Muscle layer of duodenum (tissue), 2 donors: ENCODE results near the gene JAK3.
A peak's percentile ranks its signal among the peaks of the same experiment; 100 is the strongest.
"Not testable (repeated sequence)": the region's sequence is repeated elsewhere in the genome, so short reads cannot be mapped to it uniquely, and the experiment has no call there.

Experiments used
- H3K27ac ChIP-seq: one replicate; pipeline ENCODE4 v1.7.0; 2013; ENCODE audit warnings: mild to moderate bottlenecking, low read length
- H3K27me3 ChIP-seq: one replicate; pipeline ENCODE4 v1.7.0; 2013; ENCODE audit warnings: low read depth, mild to moderate bottlenecking, control low read depth, low read length
- H3K36me3 ChIP-seq, 2 donors: one replicate each; pipeline ENCODE4 v1.7.0; 2013; ENCODE audit warnings: low read length in 2 of 2, control low read depth in 1 of 2, mild to moderate bottlenecking in 1 of 2; ENCODE audit not compliant: insufficient read depth in 2 of 2, control insufficient read depth in 1 of 2
- H3K4me1 ChIP-seq, 2 donors: one replicate each; pipeline ENCODE4 v1.7.0; 2013; ENCODE audit warnings: low read length in 2 of 2, mild to moderate bottlenecking in 2 of 2, control low read depth in 1 of 2, moderate library complexity in 1 of 2; ENCODE audit not compliant: insufficient read depth in 2 of 2, control insufficient read depth in 1 of 2
- H3K4me3 ChIP-seq, 2 donors: one replicate each; pipeline ENCODE4 v1.7.0; 2013; ENCODE audit warnings: low read length in 2 of 2, low read depth in 1 of 2, mild to moderate bottlenecking in 1 of 2
- H3K9me3 ChIP-seq, 2 donors: one replicate each; pipeline ENCODE4 v1.7.0; 2013; ENCODE audit warnings: low read length in 2 of 2, control low read depth in 1 of 2, mild to moderate bottlenecking in 1 of 2; ENCODE audit not compliant: control insufficient read depth in 1 of 2
- donor health status: healthy.

Gene JAK3

DNA sequence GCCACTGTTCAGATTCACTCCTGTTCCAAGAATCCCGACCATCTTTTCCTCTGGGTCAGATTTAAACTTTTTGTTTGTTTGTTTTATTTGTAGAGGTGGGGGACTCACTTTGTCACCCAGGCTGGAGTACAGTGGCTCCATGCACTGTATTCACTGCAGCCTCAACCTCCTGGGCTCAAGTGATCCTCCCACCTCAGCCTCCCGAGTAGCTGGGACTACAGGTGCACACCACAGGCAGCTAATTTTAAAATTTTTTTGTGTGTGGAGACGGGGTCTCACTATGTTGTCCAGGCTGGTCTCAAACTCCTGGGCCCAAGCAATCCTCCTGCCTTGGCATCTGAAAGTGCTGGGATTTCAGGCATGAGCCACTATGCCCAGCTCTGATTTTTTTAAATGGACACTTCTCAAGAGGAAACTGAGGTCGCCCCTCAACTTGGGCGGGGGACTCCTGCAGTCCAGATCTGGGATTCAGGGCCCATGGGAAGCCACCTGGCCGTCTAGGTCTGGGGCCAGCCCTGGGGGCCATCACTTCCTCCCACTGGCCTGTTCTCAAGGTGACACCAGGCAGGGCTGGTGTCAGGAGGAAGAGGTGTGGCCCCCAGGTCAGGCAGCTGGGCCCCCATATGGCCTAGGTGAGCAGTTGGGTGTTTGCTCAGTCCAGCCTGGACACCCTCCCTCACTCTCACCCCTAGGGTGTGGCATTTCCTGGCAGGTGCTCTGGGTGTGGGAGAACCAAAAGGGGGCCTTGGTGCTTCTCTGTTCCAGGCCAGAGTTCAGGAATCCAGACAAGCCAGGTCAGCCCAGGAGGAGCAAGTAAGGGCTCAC lies 51.6 kb downstream of the JAK3 start:
- no peaks in the 10 kb centered on the region for H3K36me3 ChIP-seq
- peak overlapping the region in 1 of 2 donors; percentile 31 for H3K4me3 ChIP-seq
- no peaks in the 10 kb centered on the region for H3K4me1 ChIP-seq
- peak overlapping the region; percentile 95 for H3K27ac ChIP-seq
- H3K27me3 ChIP-seq = peaks cover 23% of the 10 kb centered on the region
- H3K9me3 ChIP-seq = no peaks in the 10 kb centered on the region

GRCh38 chr19:17795495-17795856 lies 52.3 kb downstream of the JAK3 start:
- peak overlapping the region; percentile 95 for H3K27ac ChIP-seq
- H3K36me3 ChIP-seq = no peaks in the 10 kb centered on the region
- H3K9me3 ChIP-seq = no peaks in the 10 kb centered on the region
- no peaks in the 10 kb centered on the region for H3K4me1 ChIP-seq
- peak overlapping the region in 1 of 2 donors; percentile 31 for H3K4me3 ChIP-seq
- H3K27me3 ChIP-seq = peaks cover 23% of the 10 kb centered on the region

DNA sequence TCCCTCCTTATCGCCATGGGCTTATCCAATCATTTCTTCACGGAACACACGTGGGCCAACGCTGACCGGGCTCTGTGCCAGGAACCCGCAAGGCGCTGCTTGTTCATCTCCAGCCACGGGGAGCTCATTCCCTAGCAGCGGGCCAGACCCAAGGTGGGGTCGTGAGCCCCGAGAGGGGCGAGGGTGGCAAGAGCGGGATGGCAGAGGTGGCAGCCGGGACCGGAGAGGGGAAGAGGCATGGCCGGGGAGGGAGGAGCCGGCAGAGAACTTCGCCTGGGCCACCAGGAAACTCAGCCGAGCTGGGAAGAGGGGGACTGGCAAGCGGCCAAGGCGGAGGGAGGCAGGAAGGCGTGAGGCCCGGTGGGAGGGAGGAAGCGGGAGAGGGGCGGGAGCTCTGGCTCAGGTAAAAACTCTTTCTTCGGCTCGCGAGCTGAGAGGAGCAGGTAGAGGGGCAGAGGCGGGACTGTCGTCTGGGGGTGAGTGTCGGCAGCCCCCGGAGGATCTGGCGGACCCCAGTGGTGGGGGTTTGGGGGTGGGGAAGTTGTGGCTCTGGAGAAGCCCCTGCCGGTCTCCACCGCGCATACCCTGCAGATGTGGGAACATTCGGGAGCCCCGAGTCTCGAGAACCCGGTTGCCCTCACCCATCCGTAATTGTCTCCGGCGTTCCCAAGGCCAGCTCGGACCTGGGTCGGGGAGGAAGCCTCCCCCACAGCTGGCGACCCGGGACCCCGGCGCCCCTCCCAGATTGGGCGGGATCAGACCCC lies 52.9 kb downstream of the JAK3 start, which contains the start of gene B3GNT3:
Gene B3GNT3 (plus strand): TSS at position 408 of the 764 bp plus-strand sequence. CDS start 12,670 bp downstream, outside the sequence.
- Histone ChIP-seq H3K27me3 (peaks cover 23% of the 10 kb centered on the region), H3K36me3 (no peaks in the 10 kb centered on the region), H3K9me3 (no peaks in the 10 kb centered on the region), H3K27ac (peak within 1 kb of the TSS; percentile 95), H3K4me3 (peak within 1 kb of the TSS in 1 of 2 donors; percentile 31), H3K4me1 (no peaks in the 10 kb centered on the region)

DNA sequence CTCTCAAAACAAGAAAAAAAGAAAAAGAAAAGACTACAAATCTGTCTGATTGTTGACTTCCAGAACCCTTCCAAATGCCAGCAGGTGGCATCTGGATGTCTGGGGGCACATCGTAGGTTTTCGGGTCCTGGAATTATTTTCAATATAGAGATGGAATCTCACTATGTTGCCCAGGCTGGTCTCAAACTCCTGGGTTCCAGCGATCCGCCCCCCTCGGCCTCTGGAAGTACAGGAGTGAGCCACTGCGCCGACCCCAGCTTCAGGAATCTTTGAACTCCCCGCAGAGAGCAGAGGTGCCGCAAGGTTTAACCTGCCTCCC lies 53.4 kb downstream of the JAK3 start:
- Histone ChIP-seq H3K27ac (no peak overlapping the region), H3K27me3 (peaks cover 23% of the 10 kb centered on the region), H3K4me3 (no peak overlapping the region), H3K36me3 (no peaks in the 10 kb centered on the region), H3K9me3 (no peaks in the 10 kb centered on the region), H3K4me1 (no peaks in the 10 kb centered on the region)

DNA sequence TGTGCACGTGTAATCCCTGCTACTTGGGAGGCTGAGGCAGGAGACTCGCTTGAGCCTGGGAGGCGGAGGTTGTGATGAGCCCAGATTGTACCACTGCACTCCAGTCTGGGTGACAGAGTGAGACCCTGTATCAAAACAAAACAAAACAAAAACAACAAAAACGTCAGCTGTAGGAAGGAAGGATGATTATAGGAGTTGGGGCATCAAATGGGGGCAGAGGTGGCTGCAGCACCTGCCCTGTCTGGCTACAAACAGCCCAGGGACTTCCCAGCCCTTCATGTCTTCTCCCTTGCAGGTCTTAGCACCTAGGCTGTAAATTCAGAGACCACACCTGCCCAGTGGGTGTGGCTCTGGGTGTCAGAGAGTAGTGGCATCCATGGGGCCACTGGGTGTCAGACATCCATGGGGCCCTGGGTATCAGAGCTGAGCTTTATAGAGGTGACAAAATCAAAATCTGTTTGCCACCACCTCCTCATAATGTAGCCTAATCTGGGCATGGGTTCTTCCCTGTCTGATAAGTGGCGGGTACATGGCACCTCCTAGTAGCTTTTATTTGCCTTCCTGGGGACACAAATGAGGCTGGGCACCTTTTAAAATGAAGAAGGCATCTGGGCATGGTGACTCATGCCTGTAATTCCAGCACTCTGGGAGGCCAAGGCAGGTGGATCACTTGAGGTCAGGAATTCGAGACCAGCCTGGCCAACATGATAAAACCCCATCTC lies 57.6 kb downstream of the JAK3 start:
- H3K9me3 ChIP-seq = no peaks in the 10 kb centered on the region
- H3K27ac ChIP-seq = no peak overlapping the region
- no peaks in the 10 kb centered on the region for H3K36me3 ChIP-seq
- peaks cover 16% of the 10 kb centered on the region for H3K27me3 ChIP-seq
- no peaks in the 10 kb centered on the region for H3K4me1 ChIP-seq
- no peak overlapping the region for H3K4me3 ChIP-seq

DNA sequence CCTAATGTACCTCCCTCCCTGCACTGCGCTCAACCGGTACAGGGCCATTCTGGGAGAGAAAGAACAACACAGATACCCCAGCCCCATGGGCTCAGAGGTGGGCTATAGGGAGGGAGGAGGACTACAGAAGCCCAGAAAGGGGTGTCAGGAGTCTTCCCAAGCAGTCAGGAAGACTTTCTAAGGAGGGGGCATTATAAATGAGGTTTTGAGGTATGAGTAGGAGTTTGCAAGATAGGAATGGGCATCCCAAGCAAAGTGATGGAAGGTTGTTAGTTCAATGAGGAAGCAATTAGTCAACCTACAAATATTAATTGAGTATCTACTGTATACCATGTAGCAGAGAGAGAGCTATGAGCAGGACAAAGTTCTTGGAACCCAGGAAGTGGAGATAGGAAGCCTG lies 59.1 kb downstream of the JAK3 start:
- H3K27me3 ChIP-seq = peaks cover 1% of the 10 kb centered on the region
- no peak overlapping the region for H3K4me3 ChIP-seq
- no peaks in the 10 kb centered on the region for H3K36me3 ChIP-seq
- H3K27ac ChIP-seq = no peak overlapping the region
- H3K4me1 ChIP-seq = no peaks in the 10 kb centered on the region
- no peaks in the 10 kb centered on the region for H3K9me3 ChIP-seq

DNA sequence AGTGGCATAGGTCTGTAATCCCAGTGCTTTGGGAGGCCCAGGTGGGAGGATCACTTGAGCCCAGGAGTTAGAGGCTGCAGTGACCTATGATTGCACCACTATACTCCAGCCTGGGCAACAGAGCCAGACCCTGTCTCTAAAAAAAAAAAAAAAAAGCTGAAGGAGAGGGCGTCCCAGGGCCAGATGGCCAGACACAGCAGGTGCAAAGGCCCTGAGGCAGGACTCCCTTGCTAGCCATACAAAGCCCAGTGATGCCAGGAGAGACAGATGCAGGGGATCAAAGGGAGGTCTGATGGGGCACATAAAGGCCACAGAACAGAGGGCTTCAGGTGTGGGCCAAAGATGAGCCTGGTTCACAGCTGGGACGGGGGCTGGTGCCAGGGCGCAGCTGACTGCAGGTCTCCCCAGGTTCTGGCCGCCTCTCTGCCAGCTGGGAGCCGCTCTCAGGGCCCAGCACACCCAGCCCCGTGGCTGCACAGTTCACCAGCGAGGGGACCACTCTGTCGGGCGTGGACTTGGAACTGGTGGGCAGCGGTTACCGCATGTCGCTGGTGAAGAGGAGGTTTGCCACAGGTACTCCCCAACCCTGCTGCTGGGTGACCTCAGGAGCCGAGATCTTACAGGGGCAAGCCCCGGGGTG lies 60.4 kb downstream of the JAK3 start:
- H3K4me1 ChIP-seq = no peaks in the 10 kb centered on the region
- no peaks in the 10 kb centered on the region for H3K36me3 ChIP-seq
- H3K4me3 ChIP-seq = no peak overlapping the region
- H3K27me3 ChIP-seq = no peaks in the 10 kb centered on the region
- H3K9me3 ChIP-seq = no peaks in the 10 kb centered on the region
- no peak overlapping the region for H3K27ac ChIP-seq

- Histone ChIP-seq H3K4me3 (no peak overlapping the region), H3K36me3 (no peaks in the 10 kb centered on the region), H3K27ac (no peak overlapping the region), H3K9me3 (no peaks in the 10 kb centered on the region), H3K27me3 (no peaks in the 10 kb centered on the region), H3K4me1 (no peaks in the 10 kb centered on the region)
Observed at GRCh38 chr19:17784201-17785008, 63.4 kb downstream of the JAK3 start.

- H3K4me3 ChIP-seq, H3K4me1 ChIP-seq, H3K27me3 ChIP-seq, H3K27ac ChIP-seq, H3K9me3 ChIP-seq, H3K36me3 ChIP-seq: not testable (repeated sequence)
Observed at GRCh38 chr19:17783721-17784120, 64.1 kb downstream of the JAK3 start.

DNA sequence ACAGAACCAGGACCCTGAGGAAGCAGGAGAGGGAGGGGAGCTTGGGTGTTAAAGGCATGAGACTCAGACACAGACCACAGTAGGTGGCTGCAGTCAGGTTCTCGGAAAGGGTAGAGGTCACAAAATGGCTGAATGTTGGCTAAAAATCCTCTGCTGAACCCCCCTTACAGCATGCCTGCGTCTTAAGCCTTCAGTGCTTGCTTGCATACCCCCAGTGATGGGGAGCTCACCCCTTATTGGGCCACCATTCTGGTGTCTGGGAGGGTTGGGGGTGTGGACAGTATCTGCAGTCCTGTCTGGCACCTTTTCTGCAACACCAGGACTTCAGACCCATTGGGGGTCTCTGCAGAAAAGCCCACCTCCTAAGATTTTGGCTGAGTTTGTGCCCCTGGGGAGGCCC lies 67.0 kb downstream of the JAK3 start:
- H3K36me3 ChIP-seq = no peaks in the 10 kb centered on the region
- no peak overlapping the region for H3K27ac ChIP-seq
- H3K4me3 ChIP-seq = no peak overlapping the region
- H3K9me3 ChIP-seq = no peaks in the 10 kb centered on the region
- peaks cover 0 to 9% of the 10 kb centered on the region in 2 donors for H3K4me1 ChIP-seq
- H3K27me3 ChIP-seq = no peaks in the 10 kb centered on the region
